Ishikawa (cell line): ENCODE measurements around the gene TMEM40.

Experiments used
- NFIC ChIP-seq: IDR thresholded peaks from 2 replicates; pipeline ENCODE4 v1.6.1; 2012
- RAD21 ChIP-seq: IDR thresholded peaks from 2 replicates; pipeline ENCODE4 v1.6.1; 2012; ENCODE audit warnings: low read depth
- TCF12 ChIP-seq: IDR thresholded peaks from 2 replicates; pipeline ENCODE4 v1.6.1; 2012; ENCODE audit warnings: low read depth
- YY1 ChIP-seq: IDR thresholded peaks from 2 replicates; pipeline ENCODE4 v1.6.1; 2012; ENCODE audit warnings: low read depth

DNA sequence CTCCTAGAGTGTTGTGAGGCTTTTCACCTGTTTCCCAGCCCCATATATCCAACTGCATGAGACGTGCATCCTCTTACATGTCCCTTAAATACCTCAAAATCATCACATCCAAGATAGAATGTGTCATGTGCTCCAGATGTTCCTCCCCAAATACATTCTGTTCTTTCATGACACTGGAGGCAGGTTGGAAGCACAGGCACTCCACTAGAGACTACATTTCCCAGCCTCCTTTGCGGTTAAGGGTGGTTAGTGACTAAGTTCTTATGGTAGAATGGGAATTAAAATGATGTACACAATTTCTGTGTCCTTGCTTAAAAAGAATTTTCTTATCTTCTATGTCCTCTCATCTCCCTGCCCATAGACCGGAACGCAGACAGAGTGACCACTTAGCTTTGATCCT, 34.3 kb downstream of the TMEM40 start:
- TF ChIP-seq NFIC: no peak
- no peak for TF ChIP-seq YY1
- TF ChIP-seq TCF12: no peak
- TF ChIP-seq RAD21: no peak
